Measurements from ENCODE around the gene PEAR1.
A peak's percentile ranks its signal among the peaks of the same experiment; 100 is the strongest.

PEAR1 gene

DNA sequence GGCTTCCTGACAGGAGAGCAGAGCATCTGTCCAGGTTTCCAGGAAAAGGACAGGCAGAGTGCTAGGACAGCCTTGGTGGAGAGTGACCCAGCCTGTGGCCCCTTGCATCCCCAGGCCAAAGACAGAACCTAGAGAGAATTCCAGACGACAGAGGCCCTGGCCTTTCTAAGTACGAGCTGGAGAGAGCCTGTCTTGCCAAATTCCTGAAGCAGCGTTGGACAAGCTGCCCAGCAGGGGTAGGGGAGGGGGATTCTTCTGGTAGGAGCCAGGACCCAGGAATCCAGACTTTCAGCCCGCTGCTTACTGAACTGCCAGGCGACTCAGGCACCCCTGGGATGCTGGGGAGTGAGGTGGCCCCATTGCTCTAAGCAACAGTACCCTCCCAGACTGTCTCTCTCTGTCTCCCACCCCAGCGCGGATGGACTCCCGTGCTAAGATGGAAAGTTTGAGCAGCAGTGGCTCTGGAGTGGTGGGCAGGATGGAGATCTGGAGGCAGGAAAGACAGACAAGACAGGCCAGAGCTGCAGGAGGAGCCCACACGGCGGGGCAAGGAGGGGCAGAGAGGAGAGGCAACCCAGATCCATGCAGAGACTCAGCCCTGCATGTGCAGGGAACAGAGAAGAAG lies 8.8 kb upstream of the PEAR1 start:
- DNase-seq, result no peak

DNA sequence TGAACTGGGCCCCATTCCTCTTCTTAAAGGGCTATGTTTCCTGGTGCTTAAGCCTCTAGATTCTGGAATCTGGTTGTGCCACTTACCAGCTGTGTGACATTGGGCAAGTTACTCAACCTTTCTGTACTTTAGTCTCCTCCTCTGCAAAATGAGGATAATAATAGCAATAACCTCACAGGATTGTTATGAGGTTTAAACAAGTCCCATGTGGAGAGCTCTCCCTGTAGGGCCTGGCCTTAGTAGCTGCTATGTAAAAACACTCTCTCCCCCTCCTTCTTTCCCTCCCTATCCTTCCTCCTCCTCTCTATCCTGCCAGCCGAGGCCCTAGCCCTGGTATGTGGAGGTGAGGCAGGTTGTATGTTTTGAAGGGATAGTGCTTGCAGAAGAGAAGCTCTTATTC lies 8.2 kb upstream of the PEAR1 start:
- DNase-seq, result no peak

DNA sequence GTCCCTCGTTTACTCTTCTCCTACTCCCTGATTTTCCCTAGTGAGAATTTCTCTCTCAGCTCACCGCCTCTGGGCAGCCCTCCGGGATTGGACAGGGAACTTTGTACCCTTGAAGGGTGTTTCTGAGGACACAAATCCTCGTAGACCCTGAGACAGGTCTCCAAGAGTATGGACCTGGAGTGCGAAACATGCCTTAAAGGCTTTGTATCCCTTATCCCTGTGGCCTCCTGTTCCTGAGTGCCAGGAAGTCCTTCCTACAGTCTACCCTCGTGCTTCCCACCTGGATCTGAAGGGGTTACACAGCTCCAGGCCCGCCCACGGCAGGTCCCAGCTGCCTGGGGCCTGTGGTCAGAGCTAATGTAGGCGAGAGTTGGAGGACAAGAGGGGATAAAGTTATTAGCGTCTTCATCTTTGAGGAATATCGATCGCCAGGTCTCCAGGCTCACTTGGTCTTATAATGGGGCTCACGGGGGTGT lies 7.6 kb upstream of the PEAR1 start:
- DNase-seq, result no peak

DNA sequence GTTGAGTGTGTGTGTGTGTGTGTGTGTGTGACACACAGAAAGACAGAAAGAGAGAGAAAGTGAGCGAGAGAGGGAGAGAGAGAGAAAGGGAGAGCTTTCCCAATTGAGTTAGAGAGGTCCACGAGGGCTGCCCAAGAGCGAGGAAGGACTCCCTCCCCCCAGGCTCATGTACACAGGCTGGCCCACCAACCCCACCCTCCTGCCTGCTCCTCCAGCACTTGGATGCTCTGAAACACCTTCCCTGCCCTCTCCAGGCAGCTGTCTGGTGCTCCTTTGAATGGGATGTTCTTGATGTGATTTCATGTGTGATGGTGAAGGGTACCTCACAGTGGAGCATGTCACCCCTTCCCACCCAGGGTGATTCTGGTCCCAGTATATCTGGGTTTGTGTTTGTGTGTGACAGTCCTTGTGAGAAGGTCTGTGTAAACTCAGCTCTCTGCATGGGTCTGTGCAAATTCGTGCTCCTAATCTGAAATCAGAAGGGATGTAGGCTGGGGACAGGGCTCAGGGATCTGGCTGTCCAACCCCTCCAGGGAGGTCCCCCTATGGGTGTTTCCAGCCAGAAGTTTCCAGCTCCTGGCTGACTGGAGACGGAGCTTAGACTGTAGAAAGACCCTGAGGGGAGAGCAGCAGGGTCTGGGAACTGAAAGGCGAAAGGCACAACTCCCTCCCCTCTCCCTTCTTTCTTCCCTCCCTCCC lies 6.8 kb upstream of the PEAR1 start:
- no peak for DNase-seq

DNA sequence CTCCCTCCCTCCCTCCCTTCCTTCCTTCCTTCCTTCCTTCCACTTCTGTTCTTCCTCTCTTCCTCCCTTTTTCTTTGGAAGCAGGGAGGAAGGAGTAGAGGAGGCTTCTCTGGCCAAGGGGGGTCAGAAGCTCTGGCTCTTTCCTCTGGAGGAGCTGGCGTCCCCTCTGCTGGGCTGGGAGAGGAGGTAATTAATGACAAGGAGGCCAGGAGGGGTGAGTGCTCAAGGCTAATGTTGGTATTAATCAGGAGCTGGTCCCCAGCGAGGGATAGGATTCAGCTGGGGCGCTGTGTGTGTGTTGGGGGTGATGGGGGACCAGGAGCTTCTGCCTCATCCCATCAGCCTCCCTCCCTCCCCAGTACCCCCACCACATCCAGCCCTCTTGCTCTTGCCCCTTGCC lies 6.2 kb upstream of the PEAR1 start:
- no peak for DNase-seq

DNA sequence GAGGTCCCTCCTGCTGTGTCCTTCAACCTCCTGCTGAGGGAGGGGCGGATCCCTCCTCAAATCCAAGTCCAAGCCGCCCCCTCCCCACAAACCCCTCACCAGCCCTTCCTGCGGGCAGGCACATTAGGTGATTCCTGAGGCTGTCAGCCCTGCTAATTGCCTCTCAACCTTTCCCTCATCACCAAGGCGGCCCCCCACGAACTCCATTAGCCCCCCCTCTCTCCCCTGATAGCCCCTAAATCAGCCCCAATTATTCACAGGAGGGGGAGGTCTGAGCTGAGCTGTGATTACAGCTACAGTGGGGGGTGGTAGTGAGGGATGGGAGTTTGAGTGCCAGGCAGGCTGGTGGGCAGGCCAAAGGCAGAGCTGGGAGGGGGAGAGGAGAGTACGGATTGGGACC lies 5.8 kb upstream of the PEAR1 start:
- no peak for DNase-seq

DNA sequence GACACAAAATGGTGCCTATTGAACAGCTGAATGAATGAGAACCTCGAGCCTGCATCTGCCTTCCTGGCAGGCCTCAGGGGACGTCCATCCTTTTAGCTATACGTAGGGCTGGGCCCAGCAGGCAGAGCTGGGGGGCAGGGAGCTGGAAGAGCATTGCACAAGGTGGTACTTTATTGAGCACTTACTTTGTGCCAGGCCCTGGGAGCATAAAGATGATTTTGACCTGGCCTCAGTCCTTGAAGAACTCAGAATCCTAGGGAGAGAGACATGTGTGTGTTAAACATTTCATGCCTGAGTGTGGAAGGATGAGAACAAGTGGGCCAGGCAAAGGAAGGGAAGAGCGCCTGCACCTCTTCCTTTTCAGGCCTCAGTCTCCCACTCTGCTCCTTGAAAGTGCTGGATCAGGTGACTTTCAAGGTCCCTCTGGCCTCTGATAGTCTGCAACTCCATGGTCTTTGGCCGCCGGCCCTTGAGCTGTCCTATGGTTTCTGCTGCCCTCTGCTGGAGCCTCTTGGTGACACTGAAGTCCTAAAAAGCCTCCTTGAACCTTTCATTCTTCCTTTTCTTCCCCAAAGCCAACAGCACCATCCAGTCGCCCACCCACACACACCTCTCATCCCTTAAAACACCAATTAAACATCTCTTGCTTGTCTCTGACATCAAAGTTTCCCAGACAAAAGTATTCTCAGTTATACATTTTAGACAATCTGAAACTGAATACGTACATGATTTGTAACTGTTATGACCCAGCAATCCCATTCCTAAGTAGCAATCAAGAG lies 3.5 kb upstream of the PEAR1 start:
- DNase-seq, result peak; percentile 96

DNA sequence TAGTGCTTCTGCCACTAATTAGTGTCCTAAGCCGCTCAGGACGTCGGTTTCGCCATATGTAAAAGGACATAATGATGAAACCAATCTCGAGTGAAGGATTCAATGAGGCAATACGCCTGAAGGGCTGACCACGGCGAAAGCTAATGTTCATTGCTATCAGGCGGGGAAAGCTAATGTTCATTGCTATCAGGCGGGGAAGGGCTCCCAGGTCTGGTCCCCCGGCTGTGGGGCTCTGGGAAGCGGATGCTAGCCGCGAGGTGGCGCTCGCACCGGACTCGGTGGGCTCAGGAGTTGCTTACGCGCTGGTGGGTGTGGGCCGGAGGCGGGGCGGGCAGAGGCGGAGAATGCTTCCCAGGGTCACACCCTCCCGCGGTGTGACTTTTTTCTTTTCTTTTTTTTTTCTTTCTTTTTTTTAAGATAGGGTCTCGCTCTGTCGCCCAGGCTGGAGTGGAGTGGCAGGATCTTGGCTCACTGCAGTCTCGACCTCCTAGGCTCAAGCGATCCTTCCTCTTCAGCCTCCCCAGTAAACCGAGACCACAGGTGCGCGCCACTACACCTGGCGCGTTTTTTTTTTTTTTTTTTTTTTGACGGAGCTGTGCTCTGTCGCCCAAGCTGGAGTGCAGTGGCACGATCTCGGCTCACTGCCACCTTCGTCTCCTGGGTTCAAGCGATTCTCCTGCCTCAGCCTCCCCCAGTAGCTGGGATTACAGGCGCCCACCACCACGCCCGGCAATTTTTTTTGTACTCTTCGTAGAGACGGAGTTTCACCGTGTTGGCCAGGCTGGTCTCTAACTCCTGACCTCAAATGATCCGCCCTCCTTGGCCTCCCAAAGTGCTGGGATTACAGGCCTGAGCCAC lies 1.1 kb upstream of the PEAR1 start:
- DNase-seq, result peak; percentile 95

DNA sequence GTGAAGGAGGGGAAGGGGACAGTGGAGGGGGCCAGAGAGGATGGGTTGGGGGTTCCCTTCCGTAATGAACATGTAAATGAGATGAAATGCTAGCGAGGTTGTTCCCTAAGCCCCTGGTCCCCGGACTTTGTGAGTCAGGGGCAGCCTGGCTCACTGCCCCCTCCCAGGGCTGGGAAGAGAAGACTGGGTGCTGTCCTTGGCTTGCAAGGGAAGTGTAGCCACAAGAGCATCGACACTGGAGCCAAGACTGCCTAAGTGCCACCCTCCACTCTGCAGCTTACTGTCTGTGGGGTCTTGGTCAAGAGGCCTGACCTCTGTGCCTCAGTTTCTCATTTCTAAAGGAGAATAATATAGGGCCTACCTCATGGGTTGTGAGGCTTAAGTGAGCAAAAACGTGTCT lies 483 bp downstream of the PEAR1 start:
- no peak for DNase-seq

DNA sequence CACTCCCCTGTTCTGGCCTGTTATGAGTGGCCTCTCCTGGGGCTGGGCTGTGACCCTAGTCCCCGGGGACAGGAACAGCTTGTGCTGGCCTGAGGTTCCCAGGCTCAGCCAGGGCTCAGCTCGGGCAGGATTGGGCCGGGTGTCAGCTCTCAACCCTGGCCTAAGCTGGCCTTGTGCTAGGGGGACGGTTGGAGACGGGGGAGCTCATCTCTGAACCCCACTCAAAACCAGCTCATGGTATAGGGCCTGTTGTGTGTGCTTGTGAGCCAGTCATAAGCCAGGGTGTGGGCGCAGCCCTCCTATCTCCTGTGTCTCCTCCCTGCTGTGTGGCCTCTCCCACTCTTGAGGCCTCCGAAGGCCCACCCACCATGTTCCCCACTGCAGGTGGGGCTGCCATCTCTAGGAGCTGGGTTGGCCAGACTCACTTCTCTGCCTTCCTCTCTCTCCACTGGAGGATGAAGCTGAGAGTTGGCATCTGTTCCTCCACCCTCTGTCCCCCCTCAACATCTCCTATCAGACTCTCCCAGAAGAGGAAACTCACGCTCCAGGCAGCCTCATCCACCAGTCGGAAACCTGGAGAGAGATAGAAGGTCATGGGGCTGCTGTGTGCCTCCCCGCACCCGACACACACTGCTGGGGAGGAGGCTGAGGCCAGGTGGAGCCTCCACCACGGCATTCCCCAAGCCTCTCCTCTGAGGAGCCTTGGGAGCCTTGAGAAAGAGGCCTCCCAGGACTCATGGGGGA lies 1.4 kb downstream of the PEAR1 start:
- DNase-seq, result peak; percentile 69

DNA sequence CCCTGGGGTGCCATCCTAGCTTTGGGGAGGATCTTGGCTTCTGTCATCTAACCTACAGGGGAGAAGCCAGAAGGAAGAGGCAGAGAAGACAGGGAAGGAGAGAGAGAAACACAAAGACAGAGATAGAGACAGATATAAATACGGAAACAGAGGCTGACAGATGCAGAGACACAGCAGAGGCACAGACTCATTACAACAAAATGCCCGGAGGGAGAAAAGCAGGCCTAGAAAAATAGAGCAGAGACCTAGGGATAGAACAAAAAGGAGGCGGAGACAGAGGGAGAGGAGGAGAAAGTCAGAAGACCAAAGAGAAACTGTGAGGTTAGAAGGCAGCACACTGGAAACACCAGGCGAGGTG lies 1.9 kb downstream of the PEAR1 start:
- peak; percentile 51 for DNase-seq

DNA sequence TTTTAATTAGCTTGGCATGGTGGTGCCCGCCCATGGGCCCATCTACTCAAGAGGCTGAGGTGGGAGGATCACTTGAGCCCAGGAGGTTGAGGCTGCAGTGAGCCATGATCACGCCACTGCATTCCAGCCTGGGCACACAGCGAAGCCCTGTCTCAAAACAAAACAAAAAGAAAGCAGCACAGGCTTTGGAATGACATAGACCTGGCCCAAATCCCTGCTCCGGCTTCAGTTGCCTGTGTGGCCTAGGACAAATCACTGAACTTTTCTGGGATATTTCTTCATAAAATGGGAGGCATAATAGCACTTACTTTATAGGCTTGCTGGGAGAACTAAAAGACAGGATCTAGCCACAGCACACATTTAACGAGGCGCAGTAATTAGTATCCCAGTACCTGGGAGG lies 2.4 kb downstream of the PEAR1 start:
- no peak for DNase-seq

DNA sequence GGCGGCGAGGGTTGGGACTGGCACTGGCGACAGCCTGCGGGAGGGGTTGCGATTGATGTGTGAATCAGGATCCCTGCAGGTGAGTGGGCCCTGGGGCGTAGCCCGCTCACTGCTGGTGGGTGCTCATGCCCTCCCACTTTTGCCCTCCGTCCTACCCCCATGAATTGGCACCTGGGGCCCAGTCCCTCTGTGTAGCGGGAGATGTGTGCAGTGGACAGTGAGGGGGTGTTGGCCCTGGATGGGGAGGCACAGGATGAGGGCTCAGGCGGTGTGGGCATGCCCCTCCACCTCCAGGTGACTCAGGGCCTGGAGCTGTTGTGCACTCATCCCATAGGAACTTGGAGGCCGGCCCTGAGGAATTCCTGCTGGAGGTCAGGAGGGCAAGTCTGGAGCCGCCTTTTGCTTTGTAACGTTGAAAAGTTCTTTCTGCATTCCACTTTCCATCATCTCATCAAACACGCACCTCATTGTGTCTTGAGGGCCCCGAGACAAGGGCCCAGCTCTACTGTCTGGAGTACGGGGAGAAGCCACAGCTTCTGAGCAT lies 3.0 kb downstream of the PEAR1 start:
- no peak for DNase-seq

DNA sequence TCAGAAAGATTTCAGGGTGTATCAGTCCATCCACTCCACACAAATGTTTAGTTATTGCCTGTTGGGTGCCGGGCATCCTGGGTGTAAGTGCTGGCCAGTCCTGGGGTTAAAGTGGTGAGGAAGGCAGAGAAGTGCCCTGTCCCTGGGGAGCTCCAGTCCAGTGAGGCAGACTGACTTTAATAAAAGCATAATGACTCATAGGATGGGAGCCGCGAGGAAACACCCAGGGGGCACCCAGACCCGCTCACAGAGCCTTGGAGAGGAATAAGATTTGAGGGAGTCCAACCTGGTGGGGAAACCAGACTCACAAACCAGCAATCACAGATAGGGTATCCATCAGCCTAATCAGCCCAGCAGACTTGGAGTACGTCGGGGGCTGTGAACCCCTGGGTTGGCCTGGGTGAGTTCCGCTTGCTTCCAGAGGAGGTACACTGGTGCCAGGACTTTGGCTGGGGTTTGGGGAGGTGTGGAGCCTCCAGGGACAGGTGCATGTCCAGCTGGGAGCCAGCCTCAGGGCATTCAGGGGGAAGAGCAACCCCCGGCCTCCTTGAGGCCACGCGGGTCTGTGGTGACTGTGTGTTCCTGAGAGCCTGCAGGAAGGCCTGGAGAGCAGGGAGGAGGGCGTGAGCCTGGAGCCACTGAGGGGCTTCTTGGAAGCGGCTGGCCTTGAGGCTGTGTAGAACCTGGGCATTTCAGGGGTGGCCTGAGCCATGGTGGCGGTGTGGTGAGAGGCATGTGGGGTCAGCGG lies 3.7 kb downstream of the PEAR1 start:
- DNase-seq, result no peak

DNA sequence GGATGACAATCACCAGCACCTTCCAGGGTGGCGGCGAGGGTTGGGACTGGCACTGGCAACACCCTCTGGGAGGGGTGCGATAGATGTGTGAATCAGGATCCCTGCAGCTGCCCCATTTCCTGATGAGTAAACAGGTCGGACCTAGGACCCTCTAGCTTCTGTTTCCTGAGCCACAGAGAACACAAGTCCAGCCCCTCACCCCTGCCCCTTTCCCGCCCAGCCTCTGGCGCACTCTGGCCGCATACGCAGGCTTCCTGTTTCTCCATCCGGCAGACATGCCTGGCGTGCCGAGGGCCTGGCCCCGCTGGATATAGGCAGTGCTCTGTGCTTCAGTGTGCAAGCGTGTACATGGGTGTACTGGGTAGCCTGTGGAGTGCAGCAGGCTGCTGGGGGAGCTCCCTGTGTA lies 4.6 kb downstream of the PEAR1 start:
- DNase-seq, result no peak

DNA sequence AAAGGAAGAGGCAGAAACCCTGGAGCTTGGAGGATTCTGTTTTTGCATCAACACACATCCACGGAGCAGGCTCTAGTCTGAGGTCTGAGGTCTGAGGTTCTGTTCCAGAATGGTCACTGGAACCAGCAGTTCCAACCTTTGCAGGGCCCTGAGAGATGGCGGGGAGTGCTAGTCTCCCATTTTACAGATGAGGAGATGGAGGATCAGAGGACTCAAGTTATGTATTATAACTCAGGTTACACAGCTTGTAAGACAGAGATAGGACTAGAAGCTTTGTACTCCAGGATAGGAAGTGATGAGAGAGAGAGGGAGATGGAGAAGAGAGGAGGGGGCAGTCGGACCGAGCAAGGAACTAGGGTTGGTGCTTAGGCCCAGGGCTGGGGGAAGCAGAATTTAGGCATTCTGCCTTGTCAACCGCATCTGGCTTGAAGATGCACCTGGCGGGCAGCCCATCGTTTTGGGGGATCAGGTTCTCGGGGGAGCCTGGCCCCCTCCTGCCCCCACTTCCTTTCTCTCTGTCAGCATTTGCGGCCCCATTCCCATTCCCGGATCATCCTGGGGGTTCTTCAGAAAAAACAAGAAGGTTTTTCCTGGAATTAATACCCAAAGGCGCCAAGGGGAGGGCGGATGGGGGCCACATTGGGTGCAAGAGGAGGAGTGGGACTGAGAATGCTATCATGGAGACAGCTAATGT lies 5.6 kb downstream of the PEAR1 start:
- DNase-seq, result no peak

DNA sequence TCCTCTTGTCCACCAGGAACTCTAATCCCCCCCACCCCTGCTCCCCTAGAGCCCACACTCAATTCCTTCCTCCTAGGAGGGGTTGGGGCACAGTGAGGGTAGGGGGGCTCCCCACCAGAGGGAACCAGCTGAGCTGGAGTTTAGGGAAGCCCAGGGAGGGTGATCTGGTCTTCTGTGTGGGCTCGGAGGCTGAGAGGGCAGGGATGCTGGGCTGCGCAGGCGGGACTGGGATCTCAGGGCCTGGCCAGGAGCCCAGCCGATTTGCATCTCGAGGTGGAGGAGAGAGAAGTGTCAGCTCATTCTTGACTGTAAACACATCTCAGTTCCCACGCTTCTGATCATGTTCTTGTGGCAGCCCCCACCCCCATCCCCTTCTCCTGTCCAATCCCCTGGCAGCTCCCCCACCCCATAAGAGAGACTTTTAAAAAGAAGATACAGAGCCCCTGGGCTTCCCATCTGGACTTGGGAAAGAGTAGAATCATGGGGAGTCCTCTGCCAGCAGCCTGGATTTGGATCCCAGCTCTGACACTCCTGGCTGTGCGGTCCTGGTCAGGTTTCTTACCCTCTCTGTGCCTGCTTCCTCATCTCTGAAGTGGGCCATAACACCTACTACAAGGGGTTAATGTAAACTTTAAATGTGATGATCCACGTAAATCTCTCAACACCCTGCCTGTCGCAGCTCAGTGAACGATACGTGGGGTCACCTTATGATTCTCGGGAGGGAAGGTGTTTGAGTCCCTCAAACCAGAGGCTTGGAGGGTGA lies 6.6 kb downstream of the PEAR1 start:
- DNase-seq, result no peak

DNA sequence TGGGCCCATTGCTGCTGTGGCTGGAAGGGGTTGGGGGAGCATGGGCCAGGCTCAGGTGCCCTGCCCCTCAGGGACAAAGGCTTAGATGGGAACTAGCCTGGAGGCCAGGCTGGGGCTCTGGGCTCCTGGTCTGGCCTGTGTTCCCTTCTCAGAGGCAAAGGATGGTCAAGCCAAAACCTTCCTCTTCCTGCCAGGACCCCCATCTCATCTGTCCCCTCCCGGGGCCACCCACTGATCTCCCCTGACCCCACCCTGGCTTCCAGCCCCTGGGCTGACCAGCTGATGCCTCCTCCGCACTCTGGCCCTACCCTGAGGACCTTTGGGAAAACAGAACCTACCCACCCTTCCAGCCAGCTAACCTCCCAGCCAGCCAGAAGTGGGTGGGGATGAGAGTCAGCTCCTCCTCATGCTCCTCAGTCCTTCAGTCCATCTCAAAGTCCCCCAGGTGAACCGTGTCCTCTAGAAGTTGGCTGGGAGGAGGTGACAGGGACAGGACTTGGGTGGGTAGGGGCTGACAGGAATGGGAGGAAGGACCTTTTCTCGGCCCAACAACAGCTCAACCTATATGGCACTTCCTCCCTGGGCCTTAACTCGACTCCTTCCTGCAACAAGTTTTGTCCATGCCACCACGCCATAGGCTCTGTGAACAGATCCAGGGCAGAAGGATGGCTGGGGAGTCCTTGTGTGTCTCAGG lies 7.5 kb downstream of the PEAR1 start:
- no peak for DNase-seq

DNA sequence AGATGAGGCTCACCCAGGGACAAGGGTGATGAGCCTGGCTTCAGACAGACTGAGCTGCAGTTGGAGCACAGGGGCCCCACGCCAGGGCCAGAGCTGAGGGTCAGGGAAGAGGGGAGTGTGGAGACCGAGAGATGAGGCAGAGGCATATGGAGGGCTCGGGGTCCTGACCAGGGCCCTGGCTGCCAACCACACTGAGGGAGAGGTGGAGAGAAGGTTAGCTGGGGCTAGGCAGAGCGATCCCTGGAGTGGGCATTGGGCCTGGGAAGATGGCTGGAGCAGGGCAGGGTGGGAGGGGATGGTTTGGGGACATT lies 8.0 kb downstream of the PEAR1 start:
- no peak for DNase-seq
